NCI-H1694 (cell line): ENCODE data around the gene HSPB7.
"Not testable (repeated sequence)": the region's sequence is repeated elsewhere in the genome, so short reads cannot be mapped to it uniquely, and the experiment has no call there.

ENCODE experiments used
- DNase-seq: peaks from one replicate; lab custom pipeline; 2025; lab: John Stamatoyannopoulos, UW

HSPB7 gene

GRCh38 chr1:16017461-16018303, at the start of gene HSPB7:
HSPB7 (minus strand) TSS chr1:16018043; CDS start chr1:16017963, 80 bp downstream.
- no peak for DNase-seq

DNA sequence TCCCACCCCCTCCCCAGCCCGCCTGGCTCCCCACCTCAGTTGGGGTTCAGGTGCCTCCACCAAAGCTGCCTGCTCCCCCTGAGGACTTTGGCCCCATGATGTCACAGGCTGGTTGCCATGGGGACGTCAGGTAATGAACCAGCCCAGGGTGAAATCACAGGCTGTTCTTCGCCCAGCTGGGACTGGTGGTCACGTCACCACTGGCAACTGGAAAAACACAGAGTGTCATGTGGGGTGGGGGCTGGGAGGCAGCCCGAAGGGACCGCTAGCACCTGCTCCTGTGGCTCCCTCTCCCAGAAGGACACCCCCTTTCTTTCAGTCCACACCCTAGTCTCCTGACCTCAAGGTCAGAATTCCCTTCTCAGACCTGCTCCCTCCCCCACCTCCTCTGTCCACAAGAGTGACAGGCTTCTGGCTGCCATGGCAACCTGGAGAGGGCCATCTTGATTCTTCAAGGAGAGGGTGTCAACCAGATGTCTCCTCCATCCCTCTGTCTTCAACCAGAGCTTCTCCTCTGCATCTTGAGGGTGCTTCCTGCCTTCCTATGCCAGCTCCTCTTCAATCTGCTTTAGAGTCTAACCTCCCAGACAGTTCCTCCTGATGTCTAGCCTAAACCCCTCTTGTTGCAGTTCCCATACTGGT, 49.4 kb upstream of the HSPB7 start:
- DNase-seq, result no peak

- DNase-seq, result no peak
Measured at GRCh38 chr1:16066245-16066644, 48.4 kb upstream of the HSPB7 start.

GRCh38 chr1:16065269-16065576, 47.4 kb upstream of the HSPB7 start:
- DNase-seq, result no peak

DNA sequence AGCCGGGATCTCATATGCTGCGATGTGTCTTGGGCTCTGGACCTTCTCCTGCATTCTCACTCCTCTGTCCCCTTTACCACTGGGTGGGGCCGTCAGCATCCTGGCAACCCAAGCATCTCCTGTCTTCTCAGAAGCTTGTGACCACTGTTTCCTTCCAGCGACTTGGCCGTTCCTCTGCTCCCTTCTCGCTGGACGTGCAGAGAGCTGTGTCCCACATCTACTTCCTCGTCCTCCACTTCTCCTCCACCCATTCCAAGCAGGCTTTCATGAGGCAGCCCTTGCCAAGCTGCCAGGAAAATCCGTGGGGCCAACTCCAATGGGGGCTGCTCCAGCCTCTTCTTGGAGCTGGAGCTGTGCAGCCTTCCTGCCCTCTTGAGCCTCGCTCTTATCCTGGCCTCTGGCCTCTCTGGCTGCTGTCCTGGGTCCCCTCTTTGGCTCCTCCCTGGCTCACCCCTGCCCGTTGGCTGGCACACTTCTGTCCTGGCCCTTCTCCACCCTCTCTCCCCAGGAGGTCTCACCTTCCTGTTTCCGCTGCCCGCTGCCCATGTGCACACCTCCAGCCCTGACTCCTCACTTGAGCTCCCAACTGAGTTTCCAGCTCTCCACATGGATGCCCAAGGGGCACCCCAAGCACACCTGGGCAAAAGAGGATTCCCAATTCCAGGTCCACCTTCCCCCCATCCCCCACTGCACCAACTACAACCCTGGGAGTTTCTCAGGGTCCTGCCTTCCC, 46.9 kb upstream of the HSPB7 start:
- DNase-seq, result no peak

DNA sequence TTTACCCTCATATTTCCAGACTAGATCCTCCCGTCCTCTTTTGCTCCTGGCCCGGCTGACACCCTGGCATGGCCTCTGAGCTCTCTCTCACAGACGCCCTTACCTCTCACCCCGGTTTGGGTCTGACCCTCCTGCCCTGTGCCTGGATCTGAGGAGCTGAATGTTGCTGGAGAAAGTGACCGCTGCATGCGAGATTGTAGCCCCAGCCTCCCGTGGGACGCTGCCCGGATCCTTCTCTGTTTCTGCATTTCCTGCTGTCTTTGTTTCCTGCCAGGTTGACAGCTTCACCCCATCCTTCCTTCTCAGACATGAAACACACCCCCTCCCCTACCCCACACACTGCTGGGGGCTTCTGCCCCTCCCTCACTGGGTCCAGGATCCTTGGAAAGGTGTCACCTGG, 46.1 kb upstream of the HSPB7 start:
- no peak for DNase-seq

DNA sequence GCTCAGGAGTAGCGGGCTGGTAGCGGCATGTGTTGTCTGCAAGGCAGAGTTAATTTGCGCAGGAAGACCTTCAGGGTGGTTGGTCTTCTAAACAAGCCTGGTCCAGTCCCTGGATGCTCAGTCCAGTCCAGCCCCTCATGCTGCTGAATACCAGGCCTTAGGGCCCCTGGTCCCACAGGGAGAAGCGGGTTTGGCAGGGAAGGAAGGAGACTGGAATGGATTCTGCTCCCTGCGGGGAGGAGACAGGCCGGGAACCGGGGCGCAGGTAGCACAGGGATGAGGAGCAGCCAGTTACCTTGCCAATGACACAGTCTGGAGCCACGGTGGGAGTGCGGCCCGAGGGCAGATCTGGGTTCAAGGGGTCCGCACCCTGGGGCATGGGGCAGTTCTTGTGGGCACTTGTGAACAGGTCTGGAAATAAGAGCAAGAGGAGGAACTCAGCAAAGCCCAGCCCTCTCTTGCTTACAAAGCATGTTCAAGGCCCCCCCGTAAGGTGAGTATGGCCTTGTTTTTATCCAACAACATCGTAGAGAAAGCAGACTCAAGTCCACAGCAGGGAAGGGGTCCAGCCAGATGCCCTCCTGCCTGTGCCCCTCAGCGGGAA, 45.5 kb upstream of the HSPB7 start:
- no peak for DNase-seq

- DNase-seq, result not testable (repeated sequence)
Measured at GRCh38 chr1:16062687-16063075, 44.8 kb upstream of the HSPB7 start.

DNA sequence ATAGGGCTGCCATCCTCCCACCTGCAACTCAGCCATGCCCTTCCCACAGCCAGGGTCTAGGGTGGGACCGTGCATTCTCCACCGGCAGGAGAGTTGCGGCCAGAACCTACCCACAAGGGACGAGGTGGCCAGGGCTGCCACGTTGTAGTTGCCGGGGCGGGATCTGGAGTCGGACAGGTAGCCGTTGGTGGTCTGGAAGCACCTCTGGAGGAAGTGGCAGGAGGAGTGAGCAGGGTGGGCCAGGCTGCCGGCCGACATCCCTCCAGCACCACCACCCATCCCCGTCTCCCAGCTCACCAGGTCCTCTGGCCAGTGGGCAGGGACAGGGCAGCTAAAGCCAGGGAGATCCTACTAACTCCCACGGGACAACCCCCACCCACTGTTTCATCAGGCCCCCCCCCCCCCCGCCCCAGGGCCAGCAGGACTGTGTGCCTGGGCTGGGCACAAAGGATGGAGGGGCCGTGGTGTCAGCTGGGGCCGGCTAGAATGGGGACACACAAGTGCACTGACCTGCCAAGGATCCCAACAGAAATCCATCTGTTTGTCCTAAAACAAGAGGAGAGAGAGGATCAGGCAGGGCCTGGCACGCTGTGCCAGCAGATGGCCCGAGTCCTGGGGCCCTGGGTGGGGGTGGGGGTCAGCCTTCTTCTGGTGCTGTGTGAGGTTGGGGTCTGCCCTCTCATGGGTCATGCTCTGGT, 44.3 kb upstream of the HSPB7 start:
- not testable (repeated sequence) for DNase-seq

DNA sequence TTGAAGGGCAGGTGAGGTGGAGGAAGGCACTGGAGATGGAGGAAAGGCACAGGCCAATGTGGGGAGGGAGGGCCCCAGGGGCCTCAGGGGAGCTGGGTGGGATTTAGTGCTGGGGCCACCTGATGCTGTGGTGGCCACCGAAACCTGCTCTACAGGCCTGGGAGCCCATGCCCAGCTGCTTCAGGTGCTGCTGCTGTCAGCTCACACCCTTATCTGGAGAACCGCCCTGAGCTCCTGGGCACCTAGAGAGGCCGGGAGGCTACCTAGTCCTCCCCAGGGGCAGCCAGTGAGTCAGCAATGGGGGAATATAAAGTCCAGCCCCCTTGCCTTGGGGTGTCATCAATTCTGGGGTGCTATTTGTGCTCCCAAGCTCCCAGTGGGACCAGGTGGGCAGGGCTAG, 43.4 kb upstream of the HSPB7 start:
- DNase-seq, result no peak

GRCh38 chr1:16058394-16059120, 40.7 kb upstream of the HSPB7 start:
- not testable (repeated sequence) for DNase-seq

GRCh38 chr1:16057314-16057915, 39.6 kb upstream of the HSPB7 start:
- DNase-seq, result not testable (repeated sequence)

GRCh38 chr1:16056521-16056912, 38.7 kb upstream of the HSPB7 start:
- DNase-seq, result not testable (repeated sequence)

DNA sequence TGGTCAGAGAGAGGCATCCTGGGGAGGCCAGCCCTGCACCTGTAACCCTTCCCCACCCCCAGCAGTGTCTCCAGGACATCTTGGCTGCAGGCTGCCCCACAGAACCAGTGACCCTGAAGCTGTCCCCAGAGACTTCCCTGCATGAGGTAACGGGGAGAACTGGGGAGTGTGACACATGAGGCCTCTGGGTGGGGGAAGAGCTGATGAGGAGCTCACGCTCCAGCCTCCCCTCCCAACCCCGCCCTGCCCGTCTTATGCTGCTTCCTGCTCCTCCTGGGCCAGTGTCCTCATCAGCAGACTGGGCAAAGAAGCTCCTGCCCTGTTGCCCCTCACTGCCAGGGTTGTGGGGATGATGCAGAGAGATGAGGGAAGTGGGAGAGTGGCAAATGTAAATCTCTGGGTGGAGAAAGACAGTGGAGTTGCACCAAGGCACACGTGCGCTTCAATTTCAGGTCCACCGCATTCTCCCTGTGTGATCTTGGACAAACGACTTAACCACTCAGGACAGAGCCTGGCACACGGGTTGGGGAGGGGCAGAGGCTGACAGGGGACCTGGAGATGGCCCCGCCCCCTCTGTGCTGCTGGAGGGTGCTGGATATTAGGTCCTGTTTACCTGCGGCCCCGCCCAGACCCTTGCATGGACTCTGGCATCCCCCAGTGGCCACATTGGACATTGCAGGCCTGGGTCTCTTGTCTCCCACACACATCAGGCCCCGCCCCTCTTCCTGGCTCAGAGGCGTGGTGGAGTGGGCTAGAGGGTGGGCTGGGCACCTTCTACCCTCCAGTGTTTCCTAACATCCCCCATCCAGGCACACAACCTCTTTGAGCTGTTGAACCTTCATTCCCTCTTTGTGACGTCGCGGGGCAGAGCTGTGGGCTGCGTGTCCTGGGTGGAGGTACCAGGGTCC, 38.0 kb upstream of the HSPB7 start:
- DNase-seq, result peak; percentile 81

DNA sequence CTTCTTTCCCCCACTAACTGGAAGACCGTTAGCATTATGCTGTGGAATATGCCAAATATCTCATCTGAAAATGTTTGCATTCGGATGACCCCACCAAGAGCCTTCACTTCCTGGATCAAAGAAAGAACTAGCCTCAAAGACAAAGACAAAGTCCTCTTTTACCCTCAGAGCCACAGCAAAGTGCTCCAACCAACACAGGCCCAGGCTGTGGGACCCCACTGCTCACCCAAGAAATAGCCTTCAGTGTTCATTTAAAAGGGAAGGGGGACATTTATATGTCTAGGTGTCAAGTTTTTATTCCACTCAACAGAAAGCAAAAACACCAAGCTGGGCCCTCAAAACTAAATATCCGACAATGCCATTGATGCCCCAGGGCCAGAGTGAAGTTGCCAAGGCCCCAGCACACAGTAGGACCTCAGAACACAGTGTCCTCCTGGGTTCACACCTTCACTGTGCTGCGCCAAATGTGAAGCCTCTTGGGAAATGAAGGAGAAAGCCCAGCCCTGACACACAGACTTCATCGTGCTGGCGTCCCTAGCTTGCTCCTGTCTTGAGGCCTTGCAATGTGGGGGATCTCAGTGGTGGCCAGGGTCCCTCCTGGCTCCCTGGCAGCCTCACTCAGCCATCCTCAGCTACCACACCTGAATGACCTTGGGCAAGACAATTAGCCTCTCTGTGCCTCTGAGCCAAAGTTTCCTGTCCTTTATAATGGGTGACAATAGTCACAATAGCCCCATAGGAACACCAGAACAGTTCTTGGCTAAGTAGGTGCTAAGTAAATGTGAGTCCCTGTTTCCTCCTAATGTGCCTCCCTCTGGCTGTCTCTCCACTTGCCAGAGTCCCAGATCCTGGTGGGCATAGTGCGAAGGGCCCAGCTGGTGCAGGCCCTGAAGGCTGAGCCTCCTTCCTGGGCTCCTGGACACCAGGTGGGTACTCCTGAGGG, 37.0 kb upstream of the HSPB7 start:
- no peak for DNase-seq

DNA sequence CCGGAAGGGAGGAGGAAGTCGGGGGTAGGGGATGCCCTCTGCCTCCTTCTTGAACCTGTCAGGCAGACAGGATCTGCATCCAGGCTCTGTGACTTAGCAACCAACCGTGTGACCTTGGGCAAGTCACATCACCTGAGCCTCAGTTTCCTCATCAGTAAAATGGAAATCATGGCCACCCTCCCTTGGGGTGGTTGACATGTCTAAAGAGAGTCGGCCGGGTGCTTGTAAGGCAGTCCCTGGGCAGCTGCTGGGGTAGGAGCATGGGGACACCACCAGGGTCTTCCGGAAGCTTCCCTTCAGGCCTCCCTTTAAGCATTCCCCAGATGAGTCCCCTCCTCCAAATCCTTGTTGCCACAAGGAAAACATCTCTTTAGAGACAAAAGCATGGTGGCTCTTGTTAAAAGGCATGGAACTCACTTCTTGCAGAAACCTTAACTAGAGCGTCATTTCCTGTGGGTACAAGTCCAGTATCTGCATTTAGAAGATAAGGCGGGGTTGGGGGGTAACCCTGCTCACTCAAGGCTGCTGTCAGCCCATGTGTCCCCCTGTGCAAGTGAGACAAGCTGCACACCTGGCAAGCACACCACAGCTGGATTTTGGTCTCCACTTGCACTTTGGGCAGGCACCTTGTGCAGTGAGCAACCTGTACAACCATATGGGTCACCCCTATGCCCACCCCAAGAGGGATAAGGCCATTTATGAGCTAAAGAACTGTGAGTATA, 36.1 kb upstream of the HSPB7 start:
- no peak for DNase-seq

- DNase-seq, result not testable (repeated sequence)
Measured at GRCh38 chr1:16051949-16052348, 34.1 kb upstream of the HSPB7 start.

DNA sequence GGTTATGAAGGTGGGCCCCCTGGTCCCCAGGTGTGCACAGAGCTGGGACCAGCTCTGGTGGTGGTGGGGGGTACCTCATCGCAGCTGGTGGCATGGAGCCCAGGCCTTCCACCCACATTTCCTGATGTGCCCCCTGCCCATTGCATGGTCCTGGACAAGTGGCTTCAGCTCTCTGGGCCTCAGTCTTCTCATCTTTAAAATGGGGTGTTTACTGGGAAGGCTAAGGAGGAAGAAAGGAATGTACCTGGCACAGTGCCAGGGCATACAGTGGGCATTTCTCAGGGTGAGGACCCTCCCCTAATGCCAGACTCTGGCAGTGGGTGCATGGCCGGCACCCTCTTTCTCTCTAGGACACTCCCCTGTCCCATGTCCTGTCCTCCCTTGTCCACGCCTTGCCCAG, 33.2 kb upstream of the HSPB7 start:
- no peak for DNase-seq
